H1 (cell line): ENCODE data around the gene PPM1D. TPM values are rescaled to one million over a fixed set of nuclear protein-coding genes. Genes with fewer than 3 reads are reported as not detected.

Experiments used
- CTCF ChIA-PET: fragments of 300-600 bp; sonication (Branson Sonifier 250); formaldehyde crosslinking; loops from one replicate; lab custom pipeline; 2021; ENCODE audit not compliant: partially characterized antibody; lab: Charles Lee
- POLR2A ChIA-PET: fragments of 300-600 bp; sonication (Branson Sonifier 250); formaldehyde crosslinking; loops from one replicate; lab custom pipeline; 2021; ENCODE audit warnings: inconsistent platforms; ENCODE audit not compliant: partially characterized antibody; lab: Charles Lee
- DNase-seq, 2 experiments: peaks; one replicate each; pipeline versions ENCODE4 v3.0.0 to v3.0.0-alpha.2; 2010 to 2022; ENCODE audit warnings: low spot score in 2 of 2, low read depth in 1 of 2, mixed read lengths in 1 of 2
- FAIRE-seq: peaks from 2 replicates; lab custom pipeline; 2011; peaks lifted over from hg19 to GRCh38; lab: Jason Lieb, UNC
- H2AFZ ChIP-seq: 2 replicates; pipeline ENCODE4 v1.8.1; 2012; ENCODE audit warnings: low read length, inconsistent platforms
- H2AK5ac ChIP-seq: 2 replicates; pipeline ENCODE4 v1.6.1; 2013; ENCODE audit warnings: low read depth, low read length
- H2BK120ac ChIP-seq: replicated peaks from 2 replicates; pipeline ENCODE3; 2013; ENCODE audit warnings: low read depth, low read length, inconsistent platforms
- H2BK12ac ChIP-seq: 2 replicates; pipeline ENCODE4 v1.6.1; 2013; ENCODE audit warnings: low read depth, low read length
- H2BK15ac ChIP-seq: 2 replicates; pipeline ENCODE4 v1.6.1; 2013; ENCODE audit warnings: low read length
- H2BK20ac ChIP-seq: 2 replicates; pipeline ENCODE4 v1.6.1; 2013; ENCODE audit warnings: low read length
- H2BK5ac ChIP-seq: 2 replicates; pipeline ENCODE4 v1.6.1; 2013; ENCODE audit warnings: low read depth, low read length
- H3K14ac ChIP-seq: 2 replicates; pipeline ENCODE4 v1.6.1; 2013; ENCODE audit warnings: inconsistent platforms; ENCODE audit not compliant: insufficient read length
- H3K18ac ChIP-seq: 2 replicates; pipeline ENCODE4 v1.6.1; 2013; ENCODE audit warnings: low read length; ENCODE audit errors: extremely low read depth
- H3K23ac ChIP-seq: 2 replicates; pipeline ENCODE4 v1.6.1; 2013; ENCODE audit warnings: inconsistent platforms; ENCODE audit not compliant: insufficient read length
- H3K23me2 ChIP-seq: 2 replicates; pipeline ENCODE4 v1.6.1; 2013; ENCODE audit warnings: low read depth, low read length
- H3K27ac ChIP-seq: 2 replicates; pipeline ENCODE4 v1.6.1; 2011; ENCODE audit warnings: low read depth, low read length, inconsistent platforms
- H3K27me3 ChIP-seq, 4 experiments: replicated peaks in 1 of 4; 1 replicate in 1 of 4; 2 replicates in 3 of 4; pipeline versions ENCODE4 v1.6.1 to v1.8.1; 2011 to 2013; ENCODE audit warnings: low read length in 3 of 4, mild to moderate bottlenecking in 3 of 4, inconsistent platforms in 2 of 4, mixed read lengths in 2 of 4, moderate library complexity in 1 of 4; ENCODE audit not compliant: control insufficient read depth in 3 of 4, insufficient read depth in 3 of 4; ENCODE audit errors: extremely low read depth in 1 of 4
- H3K36me3 ChIP-seq, 4 experiments: 2 replicates each; pipeline versions ENCODE4 v1.6.1 to v1.8.1; 2011 to 2013; ENCODE audit warnings: mild to moderate bottlenecking in 4 of 4, low read length in 3 of 4, moderate library complexity in 2 of 4, control low read depth in 1 of 4, inconsistent platforms in 1 of 4; ENCODE audit not compliant: insufficient read depth in 4 of 4, control insufficient read depth in 2 of 4
- H3K4ac ChIP-seq: replicated peaks from 2 replicates; pipeline ENCODE3; 2013; ENCODE audit warnings: low read length, low read depth, mixed read lengths, inconsistent platforms; ENCODE audit not compliant: insufficient read length
- H3K4me1 ChIP-seq, 4 experiments: replicated peaks in 1 of 4; 1 replicate in 1 of 4; 2 replicates in 3 of 4; pipeline versions ENCODE4 v1.6.1 to v1.8.1; 2011 to 2013; ENCODE audit warnings: low read length in 3 of 4, inconsistent platforms in 2 of 4, mixed read lengths in 1 of 4; ENCODE audit not compliant: insufficient read depth in 4 of 4, control insufficient read depth in 3 of 4
- H3K4me2 ChIP-seq, 2 experiments: 2 replicates each; pipeline versions ENCODE4 v1.6.1 to v1.8.1; 2011 to 2013; ENCODE audit warnings: low read depth in 2 of 2, low read length in 2 of 2, control low read depth in 1 of 2, inconsistent platforms in 1 of 2, mild to moderate bottlenecking in 1 of 2; ENCODE audit not compliant: insufficient read depth in 1 of 2
- H3K4me3 ChIP-seq, 4 experiments: fragments of 200-600, 300-600 bp in 1 of 4; sonication (generic), shearing (Covaris generic), sonication (Bioruptor Twin) in 1 of 4; 2 replicates each; pipeline versions ENCODE4 v1.5.1 to v1.8.1; 2011 to 2016; ENCODE audit warnings: low read length in 4 of 4, low read depth in 3 of 4, control low read depth in 2 of 4, inconsistent platforms in 2 of 4, mild to moderate bottlenecking in 2 of 4, mixed read lengths in 1 of 4, moderate library complexity in 1 of 4; ENCODE audit not compliant: insufficient read depth in 2 of 4; ENCODE audit errors: extremely low read depth in 1 of 4
- H3K56ac ChIP-seq: replicated peaks from 2 replicates; pipeline ENCODE3; 2013; ENCODE audit warnings: low read depth, mild to moderate bottlenecking, mixed read lengths, low read length, inconsistent platforms; ENCODE audit not compliant: insufficient read length
- H3K79me1 ChIP-seq: 2 replicates; pipeline ENCODE4 v1.6.1; 2013; ENCODE audit warnings: low read depth, low read length, control low read depth
- H3K79me2 ChIP-seq, 2 experiments: 2 replicates each; pipeline versions ENCODE4 v1.6.1 to v1.8.1; 2012 to 2013; ENCODE audit warnings: low read length in 2 of 2, mild to moderate bottlenecking in 2 of 2, inconsistent platforms in 1 of 2; ENCODE audit not compliant: insufficient read depth in 2 of 2, control insufficient read depth in 1 of 2
- H3K9ac ChIP-seq, 4 experiments: replicated peaks in 1 of 4; 1 replicate in 1 of 4; 2 replicates in 3 of 4; pipeline versions ENCODE4 v1.6.1 to v1.8.1; 2011 to 2013; ENCODE audit warnings: low read depth in 3 of 4, low read length in 3 of 4, control low read depth in 2 of 4, mild to moderate bottlenecking in 2 of 4, moderate library complexity in 2 of 4, inconsistent platforms in 1 of 4; ENCODE audit errors: extremely low read depth in 1 of 4
- H3K9me3 ChIP-seq, 2 experiments: 2 replicates each; pipeline versions ENCODE4 v1.6.1 to v1.8.1; 2012 to 2013; ENCODE audit warnings: mild to moderate bottlenecking in 2 of 2, moderate library complexity in 2 of 2, control low read depth in 1 of 2, inconsistent platforms in 1 of 2, low read depth in 1 of 2, low read length in 1 of 2, mixed read lengths in 1 of 2; ENCODE audit not compliant: insufficient read depth in 2 of 2
- H4K20me1 ChIP-seq, 2 experiments: replicated peaks in 1 of 2; 2 replicates each; pipeline versions ENCODE3 to v1.8.1; 2011 to 2013; ENCODE audit warnings: inconsistent platforms in 2 of 2, low read length in 2 of 2, mild to moderate bottlenecking in 1 of 2; ENCODE audit not compliant: insufficient read depth in 2 of 2, control insufficient read depth in 1 of 2
- H4K5ac ChIP-seq: 2 replicates; pipeline ENCODE4 v1.6.1; 2013; ENCODE audit warnings: low read length, low read depth, mixed read lengths, inconsistent platforms; ENCODE audit not compliant: insufficient read length
- H4K8ac ChIP-seq: 2 replicates; pipeline ENCODE4 v1.8.0; 2013; ENCODE audit warnings: mild to moderate bottlenecking, moderate library complexity, low read length, inconsistent platforms; ENCODE audit not compliant: insufficient read depth; ENCODE audit errors: extremely low read depth
- H4K91ac ChIP-seq: replicated peaks from 2 replicates; pipeline ENCODE3; 2013; ENCODE audit warnings: low read length, mixed read lengths, inconsistent platforms; ENCODE audit not compliant: insufficient read length
- BRCA1 ChIP-seq: IDR thresholded peaks from 2 replicates; pipeline ENCODE4 v1.6.1; 2012; ENCODE audit warnings: low read depth, low read length, improper control_type of control experiment
- KDM4A ChIP-seq: IDR thresholded peaks from one replicate; pipeline ENCODE4 v1.7.1; 2012; ENCODE audit warnings: low read depth, mild to moderate bottlenecking, moderate library complexity, low read length, inconsistent platforms; ENCODE audit not compliant: severe bottlenecking
- KDM5A ChIP-seq: fragments of 200-600 bp; IDR thresholded peaks from 2 replicates; pipeline ENCODE4 v1.7.1; 2012; ENCODE audit warnings: mild to moderate bottlenecking, low read length, inconsistent platforms, mixed read lengths
- RFX5 ChIP-seq: IDR thresholded peaks from 2 replicates; pipeline ENCODE4 v1.6.1; 2011; ENCODE audit warnings: low read depth, low read length, improper control_type of control experiment, borderline replicate concordance
- SP1 ChIP-seq: IDR thresholded peaks from 2 replicates; pipeline ENCODE4 v1.6.1; 2011; ENCODE audit warnings: low read depth, low read length
- TBP ChIP-seq: IDR thresholded peaks from 2 replicates; pipeline ENCODE4 v1.6.1; 2011; ENCODE audit warnings: low read depth, low read length, improper control_type of control experiment
- WGBS, 2 experiments: shearing (Covaris generic) in 1 of 2; methylation state at CpG; one replicate each; pipeline versions ENCODE4 v1.1.6 to v1.1.7; 2013 to 2015; ENCODE audit warnings: low lambda C conversion rate in 2 of 2, mixed read lengths in 2 of 2, inconsistent platforms in 1 of 2, low coverage in 1 of 2, missing lambda C conversion rate in 1 of 2; ENCODE audit not compliant: insufficient replicate concordance in 2 of 2, insufficient coverage in 1 of 2, insufficient read length in 1 of 2; ENCODE audit errors: extremely low coverage in 1 of 2, missing lambda C conversion rate in 1 of 2; 5-methylcytosine and 5-hydroxymethylcytosine counted together
- polyA plus RNA-seq, 7 experiments: library from polyadenylated mRNA; depleted of rRNA in 3 of 7; stranded (reverse) in 5 of 7; unstranded in 2 of 7; fragments of >200 nt in 5 of 7; fragments of 200-250 nt in 2 of 7; gene quantifications; 1 replicate in 5 of 7; 2 replicates in 1 of 7; 4 replicates in 1 of 7; pipeline versions ENCODE4 v1.2.1 to v1.2.3, GENCODE V29; 2011 to 2013; ENCODE audit warnings: missing spikeins in 2 of 7, mixed read lengths in 2 of 7
- total RNA-seq: library from RNA; stranded (reverse); fragmentation: NEBNext Ultra II Directional; extraction: Animal tissue kit (Norgen Biotek cat#: 25700); gene quantifications from 2 replicates; pipeline ENCODE4 v1.2.1, GENCODE V29; 2021

The PPM1D gene
- total and polyA plus RNA-seq, 2 of the 8 experiments (the other 6 are each of a cell fraction or from before 2014, with no cell fraction given): 5.0 to 16.7 TPM

- H2BK120ac ChIP-seq: no peak overlapping the region
- no peaks in the 10 kb centered on the region for H4K20me1 ChIP-seq
- H3K14ac ChIP-seq: no peak overlapping the region
- no peak overlapping the region for H2BK15ac ChIP-seq
- H2BK12ac ChIP-seq: no peak overlapping the region
- no peak overlapping the region for H3K18ac ChIP-seq
- H2AK5ac ChIP-seq: no peak overlapping the region
- no peaks in the 10 kb centered on the region for H3K4me1 ChIP-seq
- no peaks in the 10 kb centered on the region for H3K36me3 ChIP-seq
- no peak overlapping the region for H2BK20ac ChIP-seq
- no peak overlapping the region for H3K56ac ChIP-seq
- no peak overlapping the region for H4K8ac ChIP-seq
- H3K9ac ChIP-seq: no peak overlapping the region
- CTCF ChIA-PET: interaction anchor here (0.7 to 1.9 kb wide), 2 partner anchors 43 to 77 kb away, joined by 3 to 6 read pairs; no protein-coding TSS in a partner anchor
- TF ChIP-seq BRCA1 (no peak), RFX5 (no peak), KDM4A (no peak), TBP (no peak), SP1 (no peak), KDM5A (no peak)
- no peak overlapping the region for H4K91ac ChIP-seq
- H4K5ac ChIP-seq: no peak overlapping the region
- H3K27me3 ChIP-seq: no peaks in the 10 kb centered on the region
- H3K27ac ChIP-seq: no peak overlapping the region
- 91% methylated on average over 2 of the region's 2 CpGs; no CpG with 5 or more reads in 1 of the 2 experiments for WGBS, 2 experiments
- no peak overlapping the region for H3K23ac ChIP-seq
- POLR2A ChIA-PET: interaction anchor here (0.7 to 0.9 kb wide), 2 partner anchors 36 to 46 kb away, joined by 3 read pairs; partner anchors contain the start of gene PPM1D
- H3K4ac ChIP-seq: no peak overlapping the region
- peaks cover 0 to 1% of the 10 kb centered on the region in 2 experiments; a peak in 1 of 4 replicates for H3K9me3 ChIP-seq
- DNase-seq (no peak), FAIRE-seq (no peak)
- no peak overlapping the region for H3K4me2 ChIP-seq
- no peaks in the 10 kb centered on the region for H3K79me1 ChIP-seq
- no peak overlapping the region for H2BK5ac ChIP-seq
- no peak overlapping the region for H3K4me3 ChIP-seq
- no peak overlapping the region for H2AFZ ChIP-seq
- H3K79me2 ChIP-seq: no peaks in the 10 kb centered on the region
- H3K23me2 ChIP-seq: no peaks in the 10 kb centered on the region
Observed at GRCh38 chr17:60563743-60564142, 36.2 kb upstream of the PPM1D start.
